H1 (cell line): ENCODE measurements around the gene TP63. TPM values are rescaled to one million over a fixed set of nuclear protein-coding genes. Genes with fewer than 3 reads are reported as not detected.

Source experiments
- CTCF ChIP-seq, 3 experiments: IDR thresholded peaks; 1 replicate in 2 of 3; 2 replicates in 1 of 3; pipeline versions ENCODE4 v1.5.1 to v1.6.1; 2011; ENCODE audit warnings: low read length in 3 of 3, mild to moderate bottlenecking in 3 of 3, inconsistent platforms in 2 of 3, low read depth in 1 of 3, moderate library complexity in 1 of 3; ENCODE audit not compliant: insufficient read depth in 1 of 3; ENCODE audit errors: control extremely low read depth in 1 of 3
- JUN ChIP-seq: IDR thresholded peaks from 2 replicates; pipeline ENCODE4 v1.6.1; 2011; ENCODE audit warnings: low read depth, mild to moderate bottlenecking, improper control_type of control experiment, low read length
- RFX5 ChIP-seq: IDR thresholded peaks from 2 replicates; pipeline ENCODE4 v1.6.1; 2011; ENCODE audit warnings: low read depth, low read length, improper control_type of control experiment, borderline replicate concordance
- SP4 ChIP-seq: IDR thresholded peaks from 2 replicates; pipeline ENCODE4 v1.6.1; 2012; ENCODE audit warnings: low read length, inconsistent platforms
- polyA plus RNA-seq, 7 experiments: library from polyadenylated mRNA; depleted of rRNA in 3 of 7; stranded (reverse) in 5 of 7; unstranded in 2 of 7; fragments of >200 nt in 5 of 7; fragments of 200-250 nt in 2 of 7; gene quantifications; 1 replicate in 5 of 7; 2 replicates in 1 of 7; 4 replicates in 1 of 7; pipeline versions ENCODE4 v1.2.1 to v1.2.3, GENCODE V29; 2011 to 2013; ENCODE audit warnings: missing spikeins in 2 of 7, mixed read lengths in 2 of 7
- total RNA-seq: library from RNA; stranded (reverse); fragmentation: NEBNext Ultra II Directional; extraction: Animal tissue kit (Norgen Biotek cat#: 25700); gene quantifications from 2 replicates; pipeline ENCODE4 v1.2.1, GENCODE V29; 2021

TP63 gene
- total and polyA plus RNA-seq, 2 of the 8 experiments (the other 6 are each of a cell fraction or from before 2014, with no cell fraction given): not detected

GRCh38 chr3:189740156-189740555 is 109.0 kb downstream of the TP63 start (continued):
- TF ChIP-seq CTCF (IDR thresholded peaks at IDR 0.05; ENCODE audit: control extremely low read depth in 1 of 3, insufficient read depth in 1 of 3, low read depth in 1 of 3, low read length in 3 of 3) (no peak), RFX5 (no peak), JUN (no peak), SP4 (no peak)
